Keratinocyte (primary cell): ENCODE data around the gene DOP1A.

Experiments used
- EZH2 ChIP-seq: IDR thresholded peaks from one replicate; pipeline ENCODE4 v1.6.1; 2012; ENCODE audit warnings: inconsistent platforms, mild to moderate bottlenecking, low read length, moderate library complexity
- TF ChIP-seq, protein P1 (sequence below), 3 experiments: IDR thresholded peaks in 1 of 3; conservative IDR thresholded peaks in 1 of 3; optimal IDR thresholded peaks in 1 of 3; 2 replicates in 2 of 3; 3 replicates in 1 of 3; pipeline versions ENCODE3 to v1.5.1; 2011; ENCODE audit warnings: low read length in 3 of 3, mild to moderate bottlenecking in 3 of 3, moderate library complexity in 2 of 3, control low read depth in 1 of 3, inconsistent platforms in 1 of 3; ENCODE audit not compliant: insufficient read depth in 2 of 3; ENCODE audit errors: extremely low read depth in 1 of 3

DNA sequence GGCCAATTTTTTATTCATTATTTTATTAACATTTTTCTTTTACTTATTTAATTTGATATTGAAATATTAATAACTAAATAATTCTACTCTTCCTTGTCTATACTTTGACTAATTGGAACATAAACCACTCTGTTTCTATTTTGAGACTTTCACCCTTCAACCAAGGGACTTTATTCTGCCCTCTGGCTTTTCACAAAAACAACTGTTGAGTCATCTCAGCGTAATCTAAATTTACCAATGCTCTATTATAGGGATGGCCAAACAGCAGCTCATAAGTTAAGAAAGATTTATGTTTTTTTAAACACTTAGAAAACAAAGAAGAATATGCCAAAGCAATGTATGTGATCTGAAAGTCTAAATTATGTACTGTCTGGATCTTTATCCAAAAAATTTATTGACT is 46.7 kb downstream of the DOP1A start:
- no peak for TF ChIP-seq EZH2
- TF ChIP-seq, protein P1, sequence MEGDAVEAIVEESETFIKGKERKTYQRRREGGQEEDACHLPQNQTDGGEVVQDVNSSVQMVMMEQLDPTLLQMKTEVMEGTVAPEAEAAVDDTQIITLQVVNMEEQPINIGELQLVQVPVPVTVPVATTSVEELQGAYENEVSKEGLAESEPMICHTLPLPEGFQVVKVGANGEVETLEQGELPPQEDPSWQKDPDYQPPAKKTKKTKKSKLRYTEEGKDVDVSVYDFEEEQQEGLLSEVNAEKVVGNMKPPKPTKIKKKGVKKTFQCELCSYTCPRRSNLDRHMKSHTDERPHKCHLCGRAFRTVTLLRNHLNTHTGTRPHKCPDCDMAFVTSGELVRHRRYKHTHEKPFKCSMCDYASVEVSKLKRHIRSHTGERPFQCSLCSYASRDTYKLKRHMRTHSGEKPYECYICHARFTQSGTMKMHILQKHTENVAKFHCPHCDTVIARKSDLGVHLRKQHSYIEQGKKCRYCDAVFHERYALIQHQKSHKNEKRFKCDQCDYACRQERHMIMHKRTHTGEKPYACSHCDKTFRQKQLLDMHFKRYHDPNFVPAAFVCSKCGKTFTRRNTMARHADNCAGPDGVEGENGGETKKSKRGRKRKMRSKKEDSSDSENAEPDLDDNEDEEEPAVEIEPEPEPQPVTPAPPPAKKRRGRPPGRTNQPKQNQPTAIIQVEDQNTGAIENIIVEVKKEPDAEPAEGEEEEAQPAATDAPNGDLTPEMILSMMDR (optimal IDR thresholded peaks at IDR 0.05 in 1 of 3, IDR thresholded peaks at IDR 0.05 in 1 of 3, conservative IDR thresholded peaks at IDR 0.05 in 1 of 3; ENCODE audit: extremely low read depth in 1 of 3, insufficient read depth in 2 of 3, low read length in 3 of 3): no peak
